ENCODE measurements around the gene ITPKA.
A peak's percentile ranks its signal among the peaks of the same experiment; 100 is the strongest.

ITPKA gene

GRCh38 chr15:41483115-41483514 is 10.6 kb upstream of the ITPKA start:
- no peak for TF ChIP-seq ZNF274 (IDR thresholded peaks at IDR 0.05; ENCODE audit: low read depth, low read length)
- no peak overlapping the region; the same call in 1 of the 2 replicates for H3K4me3 ChIP-seq (ENCODE audit: low read length)

- no peak for TF ChIP-seq ZNF274 (IDR thresholded peaks at IDR 0.05; ENCODE audit: low read depth, low read length)
- no peak overlapping the region for H3K4me3 ChIP-seq (ENCODE audit: low read length)
These were observed 10.2 kb upstream of the ITPKA start for GRCh38 chr15:41483519-41483918.

- no peak for TF ChIP-seq ZNF274 (IDR thresholded peaks at IDR 0.05; ENCODE audit: low read depth, low read length)
- no peak overlapping the region for H3K4me3 ChIP-seq (ENCODE audit: low read length)
These were observed 8.6 kb upstream of the ITPKA start for GRCh38 chr15:41484937-41485625.

GRCh38 chr15:41486286-41486685 is 7.4 kb upstream of the ITPKA start:
- H3K4me3 ChIP-seq (ENCODE audit: low read length) = no peak overlapping the region
- no peak for TF ChIP-seq ZNF274 (IDR thresholded peaks at IDR 0.05; ENCODE audit: low read depth, low read length)

- no peak overlapping the region for H3K4me3 ChIP-seq (ENCODE audit: low read length)
- no peak for TF ChIP-seq ZNF274 (IDR thresholded peaks at IDR 0.05; ENCODE audit: low read depth, low read length)
These were observed 6.3 kb upstream of the ITPKA start for GRCh38 chr15:41487381-41487780.

GRCh38 chr15:41487802-41488201 is 5.9 kb upstream of the ITPKA start:
- H3K4me3 ChIP-seq (ENCODE audit: low read length) = no peak overlapping the region
- no peak for TF ChIP-seq ZNF274 (IDR thresholded peaks at IDR 0.05; ENCODE audit: low read depth, low read length)

- H3K4me3 ChIP-seq (ENCODE audit: low read length) = no peak overlapping the region
- no peak for TF ChIP-seq ZNF274 (IDR thresholded peaks at IDR 0.05; ENCODE audit: low read depth, low read length)
These were observed 4.0 kb upstream of the ITPKA start for GRCh38 chr15:41489641-41490040.

GRCh38 chr15:41490355-41490754 is 3.3 kb upstream of the ITPKA start:
- no peak overlapping the region for H3K4me3 ChIP-seq (ENCODE audit: low read length)
- no peak for TF ChIP-seq ZNF274 (IDR thresholded peaks at IDR 0.05; ENCODE audit: low read depth, low read length)

- H3K4me3 ChIP-seq (ENCODE audit: low read length) = no peak overlapping the region
- no peak for TF ChIP-seq ZNF274 (IDR thresholded peaks at IDR 0.05; ENCODE audit: low read depth, low read length)
These were observed 1.8 kb upstream of the ITPKA start for GRCh38 chr15:41491889-41492288.

GRCh38 chr15:41492597-41493204 is 973 bp upstream of the ITPKA start:
- no peak for TF ChIP-seq ZNF274 (IDR thresholded peaks at IDR 0.05; ENCODE audit: low read depth, low read length)
- H3K4me3 ChIP-seq (ENCODE audit: low read length) = peak overlapping the region; percentile 65; the same call in 1 of the 2 replicates

- TF ChIP-seq ZNF274 (IDR thresholded peaks at IDR 0.05; ENCODE audit: low read depth, low read length) = no peak
- peak overlapping the region; percentile 38; the same call in 1 of the 2 replicates for H3K4me3 ChIP-seq (ENCODE audit: low read length)
These were observed 172 bp downstream of the ITPKA start for GRCh38 chr15:41493902-41494189.

GRCh38 chr15:41494190-41494921 is 682 bp downstream of the ITPKA start:
- TF ChIP-seq ZNF274 (IDR thresholded peaks at IDR 0.05; ENCODE audit: low read depth, low read length) = no peak
- peak overlapping the region; percentile 38; the same call in 1 of the 2 replicates for H3K4me3 ChIP-seq (ENCODE audit: low read length)

- no peak for TF ChIP-seq ZNF274 (IDR thresholded peaks at IDR 0.05; ENCODE audit: low read depth, low read length)
- peak overlapping the region; percentile 5; the same call in 1 of the 2 replicates for H3K4me3 ChIP-seq (ENCODE audit: low read length)
These were observed 1.5 kb downstream of the ITPKA start for GRCh38 chr15:41494922-41495735.
